Hematopoietic multipotent progenitor cell treated with erythropoietin and hydrocortisone succinate and interleukin-3 and kit ligand, for 4 days (in vitro differentiated cells): ENCODE measurements around the gene ALG1L2.
"Not testable (repeated sequence)": the region's sequence is repeated elsewhere in the genome, so short reads cannot be mapped to it uniquely, and the experiment has no call there.

Source experiments
- DNase-seq: peaks from one replicate; pipeline ENCODE4 v3.0.0-alpha.2; 2015

The ALG1L2 gene, protein sequence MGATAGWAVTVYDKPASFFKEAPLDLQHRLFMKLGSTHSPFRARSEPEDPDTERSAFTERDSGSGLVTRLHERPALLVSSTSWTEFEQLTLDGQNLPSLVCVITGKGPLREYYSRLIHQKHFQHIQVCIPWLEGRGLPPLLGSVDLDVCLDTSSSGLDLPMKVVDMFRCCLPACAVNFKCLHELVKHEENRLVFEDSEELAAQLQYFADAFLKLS

DNA sequence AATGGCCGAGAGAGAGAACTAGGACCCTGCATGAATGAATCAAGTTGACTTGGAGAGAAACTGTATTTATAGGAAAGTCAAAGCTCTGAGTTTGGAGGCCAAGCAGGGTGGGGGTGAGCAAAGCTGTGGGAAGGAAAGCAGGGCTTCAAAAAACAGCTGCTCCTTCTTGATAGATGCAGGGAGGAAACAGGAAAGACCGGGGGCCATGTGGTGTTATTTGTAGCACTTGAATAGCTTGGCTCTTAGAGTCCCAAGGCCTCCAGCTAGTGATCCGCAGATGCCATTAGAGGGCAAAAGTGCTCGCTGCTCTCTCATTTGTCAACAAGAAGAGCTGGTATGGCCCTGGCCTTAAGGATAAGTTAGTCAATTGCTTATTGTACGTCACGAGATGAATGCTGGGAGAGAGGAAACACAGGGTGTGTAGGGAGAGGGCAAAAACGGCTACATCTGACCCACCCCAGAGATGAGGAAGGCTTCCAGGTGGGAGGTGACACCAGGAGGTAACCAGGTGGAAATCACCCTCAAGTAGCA, at the start of gene ALG1L2:
ALG1L2 (plus strand) TSS at position 481 of the 531 bp plus-strand sequence. CDS start 186 bp downstream, outside the sequence.
- peak; percentile 84 for DNase-seq

DNA sequence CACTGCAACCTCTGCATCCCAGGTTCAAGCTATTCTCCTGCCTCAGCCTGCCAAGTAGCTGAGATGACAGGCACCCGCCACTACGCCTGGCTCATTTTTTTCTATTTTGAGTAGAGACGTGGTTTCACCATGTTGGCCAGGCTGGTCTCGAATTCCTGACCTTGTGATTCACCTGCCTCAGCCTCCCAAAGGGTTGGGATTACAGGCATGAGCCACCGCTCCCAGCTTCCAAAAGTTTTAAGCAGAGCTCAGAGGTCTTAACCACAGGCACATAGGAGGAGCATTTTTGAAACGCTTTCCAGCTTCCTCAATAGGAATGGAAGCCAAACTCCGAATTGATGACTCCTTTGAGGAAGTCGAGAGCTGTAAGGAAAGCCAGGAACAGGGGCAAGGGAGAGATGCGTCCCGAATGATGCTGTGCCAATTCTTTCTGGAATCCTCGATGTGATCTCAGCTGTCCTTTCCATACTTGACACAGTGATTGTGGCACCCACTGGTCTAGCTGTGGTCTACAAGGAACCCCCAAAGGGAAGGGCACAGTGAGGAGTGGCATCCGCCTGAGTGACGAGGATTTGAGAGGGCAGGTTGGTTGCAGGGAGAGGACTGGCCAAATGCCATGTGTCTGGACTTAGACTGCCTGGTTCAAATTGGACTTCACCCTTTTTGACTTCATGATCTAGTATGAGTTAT, 44.4 kb upstream of the ALG1L2 start:
- not testable (repeated sequence) for DNase-seq

DNA sequence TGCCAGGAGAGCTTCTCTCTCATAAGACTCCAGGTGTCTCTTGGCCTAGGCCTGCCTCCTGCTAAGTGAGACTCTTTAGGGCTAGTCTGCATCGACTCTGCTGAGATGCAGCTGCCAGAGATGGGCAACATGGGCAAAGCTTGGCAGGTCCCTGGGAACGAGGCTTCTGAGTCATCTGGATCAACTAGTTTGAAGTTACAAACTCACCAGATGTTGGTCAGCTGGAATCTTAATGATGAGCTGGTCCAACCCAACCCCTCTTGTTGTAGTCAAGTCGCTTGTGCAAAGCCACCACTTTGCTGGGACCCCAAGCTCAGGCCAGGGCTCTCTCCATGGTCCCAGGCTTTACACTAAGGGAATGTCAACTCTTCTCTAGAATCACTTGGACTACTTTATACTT, 38.9 kb upstream of the ALG1L2 start:
- not testable (repeated sequence) for DNase-seq

DNA sequence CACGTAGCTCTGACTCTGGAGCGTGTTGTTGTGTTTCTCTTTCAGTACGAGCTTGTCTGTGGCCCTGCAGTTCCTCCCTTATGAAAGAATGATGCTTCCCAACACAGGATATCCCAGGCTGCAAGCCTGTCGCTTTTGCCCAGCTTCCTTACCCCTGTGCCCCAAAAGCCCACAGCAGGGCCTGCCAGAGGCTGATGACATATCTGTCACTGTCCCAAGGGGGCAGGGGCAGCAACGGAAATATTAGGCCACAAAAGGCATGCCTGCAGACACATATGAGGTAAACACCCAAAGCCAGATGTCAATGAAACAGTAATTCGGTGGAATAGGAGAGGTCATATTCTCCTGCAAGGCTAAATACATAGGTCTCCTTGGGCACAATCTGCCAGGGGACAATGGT, 38.0 kb upstream of the ALG1L2 start:
- peak; percentile 48 for DNase-seq

DNA sequence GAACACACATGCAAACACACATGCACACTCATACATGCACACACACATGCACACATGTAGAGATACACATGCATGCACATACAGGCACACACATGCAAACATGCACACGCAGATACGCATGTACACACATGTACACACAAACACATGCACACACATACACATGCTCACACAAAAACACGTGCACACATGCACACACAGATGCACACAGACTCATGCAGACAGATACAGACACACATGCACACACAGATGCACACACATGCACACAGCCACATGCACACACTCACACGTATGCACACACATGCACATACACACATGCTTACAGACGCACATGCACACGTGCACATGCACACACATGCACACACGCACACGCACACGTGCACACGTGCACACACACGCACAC, 37.3 kb upstream of the ALG1L2 start:
- no peak for DNase-seq

DNA sequence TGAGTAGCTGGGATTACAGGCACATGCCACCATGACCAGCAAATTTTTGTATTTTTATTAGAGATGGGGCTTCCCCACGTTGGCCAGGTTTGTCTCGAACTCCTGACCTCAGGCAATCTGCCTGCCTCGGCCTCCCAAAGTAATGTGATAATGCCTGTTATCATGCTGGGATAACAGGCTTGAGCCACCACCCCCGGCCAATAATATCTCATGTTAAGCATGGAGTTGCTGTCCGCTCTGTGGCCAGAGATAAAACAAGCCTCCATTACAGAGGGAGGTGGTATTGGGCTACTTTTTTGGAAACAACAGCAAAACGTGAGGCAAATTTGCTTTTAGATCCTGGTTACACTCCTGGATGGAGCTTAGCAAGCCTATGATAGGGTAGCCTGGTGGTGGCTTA, 32.9 kb upstream of the ALG1L2 start:
- DNase-seq: peak; percentile 29

DNA sequence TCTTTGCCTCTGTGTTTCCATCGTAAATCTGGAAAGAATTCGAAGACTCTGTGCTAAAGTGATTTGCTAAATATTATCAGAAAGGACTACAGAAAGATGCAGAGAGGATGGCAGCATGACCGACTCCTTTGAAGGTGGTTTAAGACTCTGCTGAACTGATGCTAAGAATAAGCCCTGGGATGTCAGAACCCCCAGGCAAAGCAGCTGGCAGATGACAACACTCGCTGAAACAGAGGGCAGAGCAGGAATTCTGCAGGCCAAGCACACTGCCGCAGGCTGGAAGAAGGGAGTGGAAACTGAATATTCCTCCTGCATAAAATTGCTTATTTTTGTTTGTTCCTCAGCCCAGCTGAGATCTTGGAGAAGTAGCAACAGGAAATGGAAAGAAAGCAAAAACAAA, 29.3 kb upstream of the ALG1L2 start:
- DNase-seq: not testable (repeated sequence)

DNA sequence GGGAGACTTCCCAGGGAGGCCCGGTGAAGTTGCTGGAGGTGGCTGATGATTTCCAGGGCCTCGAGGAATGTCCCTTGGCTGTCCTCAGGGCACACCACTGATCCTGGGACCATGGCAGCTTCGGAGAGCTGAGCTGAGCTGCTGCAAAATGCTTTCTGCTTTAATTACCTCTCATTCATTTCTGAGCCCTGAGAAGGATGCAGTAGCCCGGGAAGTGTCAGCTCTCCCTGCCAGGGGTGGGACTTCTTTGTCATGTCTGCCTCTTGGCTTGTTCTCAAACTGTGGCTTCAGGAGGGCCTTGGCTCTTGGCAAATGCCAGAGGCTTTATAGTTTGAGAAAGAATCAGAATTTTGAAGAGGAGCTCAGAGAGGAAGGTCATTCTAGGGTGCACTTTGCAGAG, 28.7 kb upstream of the ALG1L2 start:
- not testable (repeated sequence) for DNase-seq

DNA sequence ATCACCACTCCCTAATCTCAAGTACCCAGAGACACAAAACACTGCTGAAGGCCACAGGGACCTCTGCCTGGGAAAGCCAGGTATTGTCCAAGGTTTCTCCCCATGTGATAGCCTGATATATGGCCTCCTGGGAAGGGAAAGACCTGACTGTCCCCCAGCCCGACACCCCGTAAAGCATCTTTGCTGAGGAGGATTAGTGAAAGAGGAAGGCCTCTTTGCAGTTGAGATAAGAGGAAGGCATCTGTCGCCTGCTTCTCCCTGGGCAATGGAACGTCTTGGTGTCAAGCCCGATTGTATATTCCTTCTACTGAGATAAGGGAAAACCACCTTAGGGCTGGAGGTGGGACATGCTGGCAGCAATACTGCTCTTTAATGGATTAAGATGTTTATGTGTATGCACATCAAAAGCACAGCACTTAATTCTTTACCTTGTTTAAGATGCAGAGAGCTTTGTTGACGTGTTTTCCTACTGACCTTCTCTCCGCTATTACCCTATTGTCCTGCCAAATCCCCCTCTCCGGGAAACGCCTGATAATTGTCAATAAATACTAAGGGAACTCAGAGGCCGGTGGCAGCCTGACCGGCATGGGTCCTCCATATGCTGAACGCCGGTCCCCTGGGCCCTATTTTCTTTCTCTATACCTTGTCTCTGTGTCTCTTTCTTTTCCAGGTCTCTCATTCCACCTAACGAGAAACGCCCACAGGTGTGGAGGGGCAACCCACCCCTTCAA, 23.9 kb upstream of the ALG1L2 start:
- DNase-seq: peak; percentile 60

DNA sequence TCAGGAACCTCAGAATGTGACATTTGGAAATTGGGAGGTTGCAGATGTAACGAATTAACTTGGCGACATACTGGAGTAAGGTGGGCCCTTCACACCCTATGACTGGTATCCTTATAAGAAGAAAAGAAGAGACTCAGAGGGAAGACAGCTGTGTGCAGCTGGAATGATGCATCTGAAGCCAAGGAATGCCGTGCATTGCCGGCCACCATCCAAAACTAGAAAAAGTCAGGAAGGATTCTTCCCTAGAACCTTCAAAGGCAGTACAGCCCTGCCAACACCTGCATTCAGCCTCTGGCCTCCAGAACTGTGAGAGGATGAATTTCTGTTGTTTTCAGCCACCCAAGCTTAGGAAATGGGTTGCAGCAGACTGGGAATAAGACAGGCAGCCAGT, 23.4 kb upstream of the ALG1L2 start:
- not testable (repeated sequence) for DNase-seq

DNA sequence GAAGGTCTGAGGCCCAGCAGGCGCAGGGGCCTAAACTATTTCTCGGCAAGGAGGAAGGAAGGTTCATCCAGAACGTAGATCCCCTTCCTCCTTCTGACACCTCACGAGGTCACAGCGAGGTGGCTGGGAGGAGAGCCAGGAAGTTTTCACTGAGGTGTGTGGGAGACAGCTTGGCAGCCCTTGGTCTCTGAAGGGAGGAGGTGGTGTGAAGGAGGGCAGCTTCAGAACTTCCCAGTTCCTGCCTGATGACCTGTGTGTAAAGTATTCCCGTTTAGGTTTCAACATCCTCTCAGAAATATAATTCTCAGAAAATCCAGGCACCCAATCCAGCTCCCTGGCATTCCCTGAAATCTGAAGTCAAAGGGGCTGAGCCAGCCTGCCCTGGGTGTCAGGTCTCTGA, 22.9 kb upstream of the ALG1L2 start:
- DNase-seq: not testable (repeated sequence)

DNA sequence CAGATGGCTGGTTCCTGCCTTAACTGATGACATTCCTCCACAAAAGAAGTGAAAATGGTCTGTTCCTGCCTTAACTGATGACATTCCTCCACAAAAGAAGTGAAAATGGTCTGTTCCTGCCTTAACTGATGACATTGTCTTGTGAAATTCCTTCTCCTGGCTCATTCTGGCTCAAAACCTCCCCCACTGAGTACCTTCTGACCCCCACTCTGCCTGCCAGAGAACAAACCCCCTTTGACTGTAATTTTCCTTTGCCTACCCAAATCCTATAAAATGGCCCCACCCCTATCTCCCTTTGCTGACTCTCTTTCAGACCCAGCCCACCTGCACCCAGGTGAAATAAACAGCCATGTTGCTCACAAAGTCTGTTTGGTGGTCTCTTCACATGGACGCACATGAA, 22.5 kb upstream of the ALG1L2 start:
- not testable (repeated sequence) for DNase-seq

DNA sequence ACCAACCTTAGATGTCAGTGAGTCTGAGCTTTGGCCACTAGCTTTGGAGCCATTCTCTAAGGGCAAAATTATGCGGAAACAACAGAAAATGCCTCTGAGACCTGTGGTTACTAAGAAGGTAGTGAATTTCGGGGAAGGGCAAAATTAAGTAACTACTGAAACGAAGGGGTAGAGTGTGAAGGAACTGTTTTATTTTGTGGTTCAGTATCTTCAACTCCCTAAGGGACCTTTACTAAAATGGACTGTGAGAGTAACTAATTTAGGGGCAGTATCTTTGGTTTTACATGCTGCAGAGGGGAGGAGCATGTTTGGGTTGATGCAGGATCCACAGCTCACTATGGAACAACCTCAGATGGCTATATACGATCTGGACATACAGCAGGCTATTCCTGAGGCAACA, 8.0 kb upstream of the ALG1L2 start:
- DNase-seq: no peak

DNA sequence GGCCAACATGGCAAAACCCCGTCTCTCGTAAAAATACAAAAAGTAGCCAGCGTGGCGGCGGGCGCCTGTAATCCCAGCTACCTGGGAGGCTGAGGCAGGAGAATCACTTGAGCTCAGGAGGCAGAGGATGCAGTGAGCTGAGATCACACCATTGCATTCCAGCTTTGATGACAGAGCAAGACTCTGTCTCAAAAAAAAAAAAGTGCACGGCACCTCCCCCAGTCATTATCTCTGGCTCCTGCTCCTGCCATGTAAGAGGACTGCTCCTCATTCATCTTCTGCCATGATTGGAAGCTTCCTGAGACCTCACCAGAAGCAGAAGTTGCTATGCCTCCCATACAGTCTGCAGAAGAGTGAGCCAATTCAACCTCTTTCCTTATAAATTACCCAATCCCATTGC, 4.0 kb upstream of the ALG1L2 start:
- no peak for DNase-seq

DNA sequence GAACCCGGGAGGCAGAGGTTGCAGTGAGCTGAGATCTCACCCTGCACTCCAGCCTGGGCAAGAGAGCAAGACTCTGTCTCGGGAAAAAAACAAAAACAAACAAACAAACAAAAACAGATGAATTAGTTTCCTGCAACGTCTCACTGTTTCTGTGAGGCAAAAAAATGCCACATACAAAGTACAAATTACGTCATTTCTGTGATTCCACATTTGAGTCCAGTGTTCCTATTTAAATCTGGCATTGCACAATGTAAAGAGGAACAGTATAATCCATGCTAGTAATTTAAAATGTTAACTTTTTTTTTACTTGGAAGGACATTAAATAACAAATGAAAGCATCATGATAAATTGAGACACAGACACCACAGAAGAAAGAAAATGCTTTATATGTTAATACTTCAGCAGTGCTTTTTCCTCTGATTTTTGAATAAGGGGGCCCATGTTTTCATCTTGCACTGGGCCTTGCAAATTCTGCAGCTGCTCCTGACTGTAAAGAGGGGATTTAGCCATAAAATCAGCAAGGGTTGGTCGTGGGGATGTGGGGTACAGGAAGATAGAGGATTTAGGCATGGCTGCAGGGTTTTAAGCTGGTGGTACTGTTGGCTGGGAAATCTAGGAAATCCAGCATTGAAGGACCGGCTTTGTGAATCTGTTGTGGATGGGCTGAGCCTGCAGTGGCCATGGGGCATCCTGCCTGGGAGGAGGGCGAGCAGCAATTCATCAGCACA, 1.9 kb downstream of the ALG1L2 start:
- not testable (repeated sequence) for DNase-seq

DNA sequence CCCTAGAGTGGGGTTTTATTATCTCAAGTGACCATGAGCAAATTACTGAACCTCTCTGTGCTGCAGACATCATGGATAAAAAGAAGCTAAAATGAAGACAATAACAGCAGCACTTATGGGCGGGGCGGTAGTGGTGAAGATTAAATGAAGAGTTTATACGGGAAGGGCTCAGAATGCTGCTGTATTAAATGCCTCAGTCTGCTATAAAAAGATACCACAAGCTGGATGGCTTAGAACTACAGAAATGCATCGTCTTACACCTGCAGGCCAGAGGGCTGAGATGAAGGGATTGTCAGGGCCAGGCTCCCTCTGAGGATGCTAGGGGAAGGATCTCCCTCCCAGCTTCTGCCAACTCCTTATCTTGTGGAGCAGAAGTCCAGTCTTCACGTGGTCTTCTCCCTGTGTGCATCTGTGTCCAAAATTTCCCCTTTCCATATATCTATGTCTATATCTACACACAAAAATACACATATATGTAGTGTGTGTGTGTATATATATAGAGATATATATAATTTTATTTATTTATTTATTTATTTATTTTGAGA, 2.9 kb downstream of the ALG1L2 start:
- DNase-seq: peak; percentile 78

DNA sequence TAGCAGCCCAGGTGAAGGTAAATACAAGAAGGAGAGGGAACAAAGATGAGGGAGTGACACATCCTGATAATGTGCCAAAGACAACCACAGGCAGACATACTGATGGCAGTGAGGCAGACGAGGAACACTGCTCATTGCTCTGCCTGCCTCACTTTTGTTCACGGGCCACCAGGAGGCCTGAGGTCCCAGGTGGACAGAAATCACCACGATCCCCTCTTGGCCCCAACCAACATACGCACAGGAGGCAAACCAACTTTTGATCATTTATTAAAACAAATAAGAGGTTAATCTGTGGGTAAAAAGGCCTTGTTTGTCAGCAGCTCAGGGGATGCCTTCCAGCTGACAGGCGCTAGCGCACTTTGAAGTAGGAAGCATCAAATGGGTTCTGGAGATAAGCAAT, 4.2 kb downstream of the ALG1L2 start:
- no peak for DNase-seq

DNA sequence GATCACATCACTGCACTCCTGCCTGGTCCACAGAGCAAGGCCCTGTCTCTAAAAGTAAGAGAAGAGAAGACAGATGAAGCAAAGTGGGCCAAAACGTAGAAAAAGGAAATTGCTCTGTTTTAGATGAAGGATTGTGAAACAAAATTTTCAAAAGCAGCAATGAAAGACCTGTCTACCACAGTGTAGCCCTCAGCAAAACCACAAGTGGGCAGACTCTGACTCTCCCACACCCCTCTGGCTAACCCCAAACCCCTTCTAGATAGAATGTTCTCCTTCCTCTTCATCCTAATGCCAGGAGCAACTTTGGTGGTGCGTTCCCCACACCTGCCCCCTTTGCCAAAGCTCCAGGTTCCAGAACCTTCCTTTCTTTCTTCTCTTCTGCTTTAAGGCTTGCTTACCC, 5.0 kb downstream of the ALG1L2 start:
- DNase-seq: peak; percentile 37

DNA sequence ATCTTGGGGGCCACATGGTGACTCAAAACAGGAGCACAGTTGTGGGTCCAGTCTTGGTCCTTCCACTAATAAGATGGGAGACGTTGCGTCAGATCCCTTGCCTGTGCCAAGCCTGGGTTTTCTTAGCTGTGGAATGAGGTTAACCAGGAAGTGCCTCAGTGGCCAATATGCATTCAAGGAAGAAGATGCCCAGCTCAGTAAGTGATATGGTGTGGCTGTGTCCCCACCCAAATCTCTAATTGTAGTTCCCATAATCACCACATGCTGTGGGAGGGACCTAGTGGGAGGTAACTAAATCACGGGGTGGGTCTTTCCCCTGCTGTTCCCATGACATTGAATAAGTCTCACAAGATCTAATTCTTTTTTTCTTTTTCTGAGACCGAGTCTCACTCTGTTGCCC, 6.4 kb downstream of the ALG1L2 start:
- no peak for DNase-seq

DNA sequence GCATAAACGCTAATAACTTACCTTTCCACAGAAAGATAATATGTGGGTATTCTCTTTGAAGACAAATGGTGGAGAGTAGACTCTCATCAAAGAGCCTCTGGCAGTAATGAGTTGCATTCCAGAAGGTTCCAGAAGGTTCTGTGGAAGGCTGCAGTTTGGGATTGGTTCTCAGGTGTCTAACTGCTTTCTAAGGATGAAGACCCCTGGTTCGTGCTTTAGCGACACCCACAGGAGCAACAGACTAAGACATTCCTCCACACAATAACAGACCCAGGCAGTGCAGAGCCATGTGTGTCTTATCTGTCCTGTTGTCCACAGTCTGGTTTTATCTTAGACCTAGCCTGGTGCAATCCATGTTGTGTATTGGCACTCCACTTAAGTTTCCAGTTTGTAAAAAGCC, 9.1 kb downstream of the ALG1L2 start:
- not testable (repeated sequence) for DNase-seq

DNA sequence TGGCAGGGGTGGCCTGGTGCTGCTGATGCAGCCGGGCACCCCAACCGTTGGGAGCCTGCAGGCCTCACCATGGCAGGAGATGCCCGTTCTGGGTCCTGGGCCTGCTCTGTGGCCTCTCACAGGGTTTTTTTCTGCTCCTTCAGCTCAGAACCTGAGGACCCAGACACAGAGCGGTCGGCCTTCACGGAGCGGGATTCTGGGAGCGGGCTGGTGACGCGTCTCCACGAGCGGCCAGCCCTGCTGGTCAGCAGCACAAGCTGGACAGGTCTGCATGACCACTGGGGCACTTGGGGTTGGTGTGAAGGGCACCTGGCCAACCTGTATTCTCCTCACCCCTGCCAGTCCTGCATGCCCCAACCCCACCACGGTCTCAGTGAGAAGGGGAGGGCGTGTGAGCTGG, 10.3 kb downstream of the ALG1L2 start:
- DNase-seq: no peak

DNA sequence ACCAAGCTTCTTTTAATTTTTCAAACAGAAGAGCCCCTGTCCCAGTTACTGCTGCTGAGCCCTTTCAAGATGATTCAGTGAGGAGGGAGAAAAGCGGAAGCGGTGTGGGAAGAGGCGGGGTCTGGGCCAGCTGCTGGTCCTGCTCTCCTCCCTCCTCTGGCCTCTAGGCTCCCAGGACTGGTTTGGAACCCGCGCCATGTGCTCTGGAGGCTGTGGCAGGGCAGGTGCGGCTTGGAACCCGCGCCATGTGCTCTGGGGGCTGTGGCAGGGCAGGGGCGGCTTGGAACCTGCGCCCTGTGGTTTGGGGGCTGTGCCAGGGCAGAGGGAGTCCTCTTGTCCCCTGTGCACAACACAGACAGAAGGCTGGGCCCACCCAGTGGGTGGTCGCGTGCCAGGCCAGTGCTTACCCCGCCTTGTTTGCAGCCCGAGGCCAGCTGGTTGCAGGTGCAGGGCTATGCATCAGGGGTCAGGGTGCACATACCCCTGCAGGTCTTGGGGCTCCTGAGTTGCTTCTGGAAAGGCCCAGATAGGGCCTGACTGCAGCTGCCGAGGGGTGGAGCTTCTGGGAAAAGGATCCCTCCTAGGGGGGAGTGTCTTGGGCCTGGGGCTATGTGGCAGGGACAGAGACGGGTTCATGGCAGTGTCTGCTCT, 12.2 kb downstream of the ALG1L2 start:
- DNase-seq: peak; percentile 80
